ENCODE results near the gene PPM1D.
"Not testable (repeated sequence)": the region's sequence is repeated elsewhere in the genome, so short reads cannot be mapped to it uniquely, and the experiment has no call there.

Gene PPM1D

GRCh38 chr17:60668741-60669140 lies 68.7 kb downstream of the PPM1D start:
- DNase-seq (ENCODE audit: low read depth) = not testable (repeated sequence)

- no peak for DNase-seq (ENCODE audit: low read depth)
These were observed 71.5 kb downstream of the PPM1D start for GRCh38 chr17:60671482-60671881.

GRCh38 chr17:60674637-60675036 lies 74.6 kb downstream of the PPM1D start:
- DNase-seq (ENCODE audit: low read depth) = not testable (repeated sequence)

GRCh38 chr17:60675997-60676396 lies 76.0 kb downstream of the PPM1D start:
- no peak for DNase-seq (ENCODE audit: low read depth)

- DNase-seq (ENCODE audit: low read depth) = no peak
These were observed 76.8 kb downstream of the PPM1D start for GRCh38 chr17:60676758-60677307.

- DNase-seq (ENCODE audit: low read depth) = peak; percentile 98
These were observed 77.5 kb downstream of the PPM1D start, which contains the start of gene BCAS3 for GRCh38 chr17:60677308-60678117. Gene BCAS3, plus strand, starts transcription at chr17:60677851.

GRCh38 chr17:60678118-60678444 lies 78.1 kb downstream of the PPM1D start:
- no peak for DNase-seq (ENCODE audit: low read depth)

- no peak for DNase-seq (ENCODE audit: low read depth)
These were observed 79.3 kb downstream of the PPM1D start for GRCh38 chr17:60679287-60679686.

- DNase-seq (ENCODE audit: low read depth) = no peak
These were observed 80.8 kb downstream of the PPM1D start for GRCh38 chr17:60680754-60681153.

- DNase-seq (ENCODE audit: low read depth) = no peak
These were observed 85.4 kb downstream of the PPM1D start for GRCh38 chr17:60685437-60685836.

GRCh38 chr17:60695960-60696359 lies 96.0 kb downstream of the PPM1D start:
- DNase-seq (ENCODE audit: low read depth) = no peak

GRCh38 chr17:60699090-60699489 lies 99.1 kb downstream of the PPM1D start:
- DNase-seq (ENCODE audit: low read depth) = no peak

GRCh38 chr17:60704170-60704569 lies 104.2 kb downstream of the PPM1D start:
- no peak for DNase-seq (ENCODE audit: low read depth)

- no peak for DNase-seq (ENCODE audit: low read depth)
These were observed 112.7 kb downstream of the PPM1D start for GRCh38 chr17:60712675-60713074.

GRCh38 chr17:60713608-60714007 lies 113.6 kb downstream of the PPM1D start:
- no peak for DNase-seq (ENCODE audit: low read depth)
